ENCODE results near the gene TULP1. TPM values are rescaled to one million over a fixed set of nuclear protein-coding genes. Genes with fewer than 3 reads are reported as not detected.

TULP1 gene
- total and polyA plus RNA-seq, 8 donors, result 5.4 to 11.9 (median 7.7) TPM; not detected in 2

DNA sequence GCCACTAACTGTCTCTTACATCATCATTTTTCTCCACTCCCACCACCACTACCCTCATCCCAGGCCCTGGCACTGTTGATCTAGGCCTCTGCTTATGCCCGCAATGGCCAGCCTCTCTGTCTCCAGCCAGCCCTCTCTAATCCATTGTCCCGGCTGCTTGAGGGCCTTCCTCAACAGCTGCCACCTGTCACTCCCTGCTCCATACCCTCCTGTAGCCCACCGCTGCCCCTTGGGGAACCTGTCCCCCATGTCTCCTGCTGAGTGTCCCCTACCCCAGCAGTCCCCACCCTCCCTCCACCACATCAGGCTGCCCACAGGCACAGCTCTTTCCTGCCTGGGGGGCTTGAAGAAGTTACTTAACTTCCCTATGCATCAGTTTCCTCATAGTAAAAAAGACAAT is 29.2 kb downstream of the TULP1 start:
- intact Hi-C loops (cut with DNase I), result no loop called here
- TF ChIP-seq, protein P1, sequence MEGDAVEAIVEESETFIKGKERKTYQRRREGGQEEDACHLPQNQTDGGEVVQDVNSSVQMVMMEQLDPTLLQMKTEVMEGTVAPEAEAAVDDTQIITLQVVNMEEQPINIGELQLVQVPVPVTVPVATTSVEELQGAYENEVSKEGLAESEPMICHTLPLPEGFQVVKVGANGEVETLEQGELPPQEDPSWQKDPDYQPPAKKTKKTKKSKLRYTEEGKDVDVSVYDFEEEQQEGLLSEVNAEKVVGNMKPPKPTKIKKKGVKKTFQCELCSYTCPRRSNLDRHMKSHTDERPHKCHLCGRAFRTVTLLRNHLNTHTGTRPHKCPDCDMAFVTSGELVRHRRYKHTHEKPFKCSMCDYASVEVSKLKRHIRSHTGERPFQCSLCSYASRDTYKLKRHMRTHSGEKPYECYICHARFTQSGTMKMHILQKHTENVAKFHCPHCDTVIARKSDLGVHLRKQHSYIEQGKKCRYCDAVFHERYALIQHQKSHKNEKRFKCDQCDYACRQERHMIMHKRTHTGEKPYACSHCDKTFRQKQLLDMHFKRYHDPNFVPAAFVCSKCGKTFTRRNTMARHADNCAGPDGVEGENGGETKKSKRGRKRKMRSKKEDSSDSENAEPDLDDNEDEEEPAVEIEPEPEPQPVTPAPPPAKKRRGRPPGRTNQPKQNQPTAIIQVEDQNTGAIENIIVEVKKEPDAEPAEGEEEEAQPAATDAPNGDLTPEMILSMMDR (IDR thresholded peaks at IDR 0.05), result no peak
- H3K4me1 ChIP-seq, result peaks cover 26 to 36% of the 10 kb centered on the region in 2 donors
- H3K27ac ChIP-seq, result no peak overlapping the region
- ATAC-seq (no peak), DNase-seq (no peak)
- H3K4me3 ChIP-seq, result no peak overlapping the region
- peaks cover 0 to 23% of the 10 kb centered on the region in 2 donors for H3K36me3 ChIP-seq
- no peaks in the 10 kb centered on the region for H3K9me3 ChIP-seq
- H3K27me3 ChIP-seq, result no peaks in the 10 kb centered on the region

DNA sequence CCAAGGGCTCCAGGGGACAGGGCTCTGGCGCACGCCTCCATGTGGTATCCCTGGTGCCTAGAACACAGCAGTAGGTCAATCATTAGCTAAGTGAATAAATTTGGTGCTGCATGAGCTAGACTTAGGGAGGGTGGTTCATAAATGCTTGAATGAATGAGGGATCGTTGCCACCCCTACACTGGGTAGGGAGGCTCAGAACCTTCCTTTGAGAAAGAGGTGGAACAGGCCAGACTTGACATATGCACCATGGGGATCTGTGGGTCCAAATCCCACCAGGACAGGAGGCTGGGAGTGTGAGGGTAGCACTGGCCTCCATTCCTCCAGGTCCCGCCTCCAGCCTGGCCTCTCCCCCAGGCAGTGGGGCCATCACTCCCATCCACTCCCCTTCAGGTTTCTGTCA is 29.6 kb downstream of the TULP1 start:
- DNase-seq (no peak), ATAC-seq (no peak)
- H3K27me3 ChIP-seq, result no peaks in the 10 kb centered on the region
- TF ChIP-seq, protein P1 (IDR thresholded peaks at IDR 0.05), result no peak
- peaks cover 0 to 26% of the 10 kb centered on the region in 2 donors for H3K36me3 ChIP-seq
- intact Hi-C loops (cut with DNase I), result no loop called here
- H3K27ac ChIP-seq, result no peak overlapping the region
- no peak overlapping the region for H3K4me3 ChIP-seq
- no peaks in the 10 kb centered on the region for H3K9me3 ChIP-seq
- peaks cover 26 to 32% of the 10 kb centered on the region in 2 donors for H3K4me1 ChIP-seq

DNA sequence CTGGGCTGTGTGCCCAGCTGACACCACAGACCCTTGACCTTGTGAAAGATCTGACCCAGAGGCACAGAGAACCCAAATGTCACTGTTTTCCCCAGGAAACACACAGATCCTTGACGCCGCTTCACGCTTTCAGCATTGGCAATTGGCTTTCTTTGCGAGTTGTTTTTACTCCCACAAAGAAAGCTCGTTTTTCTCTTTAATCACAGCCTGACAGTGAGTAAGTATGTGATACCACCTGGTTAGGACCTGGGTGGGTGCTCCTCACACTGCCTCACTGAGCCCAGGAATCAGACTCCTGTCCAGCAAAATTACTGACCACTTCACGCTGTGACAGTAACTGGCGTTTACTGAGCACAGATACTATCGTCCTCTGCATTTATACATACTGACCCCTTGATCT is 31.5 kb downstream of the TULP1 start:
- H3K4me3 ChIP-seq, result no peak overlapping the region
- H3K36me3 ChIP-seq, result peaks cover 0 to 26% of the 10 kb centered on the region in 2 donors
- peaks cover 13% of the 10 kb centered on the region in 2 donors for H3K4me1 ChIP-seq
- ATAC-seq, result no peak
- no peaks in the 10 kb centered on the region for H3K9me3 ChIP-seq
- no peak for DNase-seq
- intact Hi-C loops (cut with DNase I), result no loop called here
- H3K27ac ChIP-seq, result no peak overlapping the region
- TF ChIP-seq, protein P1 (IDR thresholded peaks at IDR 0.05), result no peak
- H3K27me3 ChIP-seq, result no peaks in the 10 kb centered on the region

DNA sequence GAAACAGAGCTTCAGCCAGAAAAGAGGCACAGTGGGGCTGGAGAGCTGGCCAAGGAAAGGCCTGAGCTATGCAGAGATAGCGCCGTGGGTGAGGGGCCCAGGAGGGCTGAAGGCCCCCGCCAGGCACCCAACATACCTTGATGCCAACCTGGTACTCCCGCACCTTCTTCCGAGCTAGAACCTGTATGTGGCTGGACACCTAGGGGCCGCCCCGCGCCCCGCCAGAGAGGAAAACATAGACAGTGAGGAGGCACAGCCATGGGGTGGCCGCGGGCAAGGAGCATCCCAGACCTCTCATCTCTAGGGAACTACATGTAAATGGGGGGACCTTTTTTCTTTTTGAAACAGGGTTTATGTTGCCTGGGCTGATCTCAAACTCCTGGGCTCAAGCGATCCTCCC is 32.5 kb downstream of the TULP1 start:
- DNase-seq (no peak), ATAC-seq (no peak)
- no peaks in the 10 kb centered on the region for H3K27me3 ChIP-seq
- H3K27ac ChIP-seq, result no peak overlapping the region
- H3K9me3 ChIP-seq, result no peaks in the 10 kb centered on the region
- peaks cover 3% of the 10 kb centered on the region in 2 donors for H3K4me1 ChIP-seq
- intact Hi-C loops (cut with DNase I), result no loop called here
- no peak overlapping the region for H3K4me3 ChIP-seq
- TF ChIP-seq, protein P1 (IDR thresholded peaks at IDR 0.05), result no peak
- peaks cover 0 to 31% of the 10 kb centered on the region in 2 donors for H3K36me3 ChIP-seq

DNA sequence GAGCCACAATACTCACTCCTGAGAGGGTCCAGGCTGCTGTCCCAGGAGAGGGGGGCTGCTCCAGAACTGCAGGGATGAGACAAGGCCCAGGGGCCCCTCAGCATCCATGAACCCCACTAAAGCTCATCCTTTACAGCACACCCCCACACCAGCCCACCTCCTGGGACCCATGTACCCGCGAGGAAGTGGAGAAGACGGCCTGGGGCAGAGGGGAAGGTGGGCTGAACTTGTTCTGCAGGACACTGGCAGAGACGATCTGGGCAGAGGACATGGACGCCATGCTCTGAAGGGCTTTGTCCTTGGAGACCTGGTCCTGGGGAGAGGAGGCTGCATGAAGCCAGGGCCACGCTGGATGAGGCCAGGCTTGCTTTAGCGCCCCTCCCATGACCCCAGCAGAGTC is 34.4 kb downstream of the TULP1 start:
- intact Hi-C loops (cut with DNase I), result no loop called here
- TF ChIP-seq, protein P1 (IDR thresholded peaks at IDR 0.05), result no peak
- H3K36me3 ChIP-seq, result peaks cover 0 to 50% of the 10 kb centered on the region in 2 donors

More for the DNA sequence above, 34.4 kb downstream of the TULP1 start:
- no peak overlapping the region for H3K27ac ChIP-seq
- ATAC-seq (no peak), DNase-seq (no peak)
- H3K27me3 ChIP-seq, result no peaks in the 10 kb centered on the region
- no peaks in the 10 kb centered on the region for H3K9me3 ChIP-seq
- no peaks in the 10 kb centered on the region for H3K4me1 ChIP-seq
- H3K4me3 ChIP-seq, result no peak overlapping the region

All from left lung (tissue), 10 donors.